ENCODE data around the gene POP4.

DNA sequence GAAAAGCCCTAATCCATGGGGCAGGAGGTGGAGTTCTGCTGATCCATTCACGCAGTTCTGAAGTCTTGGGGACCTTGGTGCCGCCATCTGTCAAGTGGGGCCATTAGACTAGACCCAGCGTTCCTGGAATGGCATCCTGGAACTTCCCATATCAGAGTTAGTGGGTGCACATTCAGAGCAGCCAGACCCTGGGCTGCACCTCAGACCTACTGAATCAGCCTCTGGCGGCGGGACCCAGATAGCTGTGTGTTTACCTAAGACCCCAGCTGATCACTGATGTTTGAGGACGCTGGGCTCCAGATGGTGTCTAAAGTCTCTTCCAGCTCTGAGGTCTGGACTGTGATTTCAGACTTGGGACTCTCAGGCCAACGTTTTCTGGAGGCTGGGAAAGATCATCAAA is 12.8 kb downstream of the POP4 start:
- TF ChIP-seq, protein P1, sequence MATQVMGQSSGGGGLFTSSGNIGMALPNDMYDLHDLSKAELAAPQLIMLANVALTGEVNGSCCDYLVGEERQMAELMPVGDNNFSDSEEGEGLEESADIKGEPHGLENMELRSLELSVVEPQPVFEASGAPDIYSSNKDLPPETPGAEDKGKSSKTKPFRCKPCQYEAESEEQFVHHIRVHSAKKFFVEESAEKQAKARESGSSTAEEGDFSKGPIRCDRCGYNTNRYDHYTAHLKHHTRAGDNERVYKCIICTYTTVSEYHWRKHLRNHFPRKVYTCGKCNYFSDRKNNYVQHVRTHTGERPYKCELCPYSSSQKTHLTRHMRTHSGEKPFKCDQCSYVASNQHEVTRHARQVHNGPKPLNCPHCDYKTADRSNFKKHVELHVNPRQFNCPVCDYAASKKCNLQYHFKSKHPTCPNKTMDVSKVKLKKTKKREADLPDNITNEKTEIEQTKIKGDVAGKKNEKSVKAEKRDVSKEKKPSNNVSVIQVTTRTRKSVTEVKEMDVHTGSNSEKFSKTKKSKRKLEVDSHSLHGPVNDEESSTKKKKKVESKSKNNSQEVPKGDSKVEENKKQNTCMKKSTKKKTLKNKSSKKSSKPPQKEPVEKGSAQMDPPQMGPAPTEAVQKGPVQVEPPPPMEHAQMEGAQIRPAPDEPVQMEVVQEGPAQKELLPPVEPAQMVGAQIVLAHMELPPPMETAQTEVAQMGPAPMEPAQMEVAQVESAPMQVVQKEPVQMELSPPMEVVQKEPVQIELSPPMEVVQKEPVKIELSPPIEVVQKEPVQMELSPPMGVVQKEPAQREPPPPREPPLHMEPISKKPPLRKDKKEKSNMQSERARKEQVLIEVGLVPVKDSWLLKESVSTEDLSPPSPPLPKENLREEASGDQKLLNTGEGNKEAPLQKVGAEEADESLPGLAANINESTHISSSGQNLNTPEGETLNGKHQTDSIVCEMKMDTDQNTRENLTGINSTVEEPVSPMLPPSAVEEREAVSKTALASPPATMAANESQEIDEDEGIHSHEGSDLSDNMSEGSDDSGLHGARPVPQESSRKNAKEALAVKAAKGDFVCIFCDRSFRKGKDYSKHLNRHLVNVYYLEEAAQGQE (IDR thresholded peaks at IDR 0.05; ENCODE audit: insufficient read depth in 1 of 2, low read depth in 2 of 2, low read length in 1 of 2), result no peak
- TF ChIP-seq, protein P2, sequence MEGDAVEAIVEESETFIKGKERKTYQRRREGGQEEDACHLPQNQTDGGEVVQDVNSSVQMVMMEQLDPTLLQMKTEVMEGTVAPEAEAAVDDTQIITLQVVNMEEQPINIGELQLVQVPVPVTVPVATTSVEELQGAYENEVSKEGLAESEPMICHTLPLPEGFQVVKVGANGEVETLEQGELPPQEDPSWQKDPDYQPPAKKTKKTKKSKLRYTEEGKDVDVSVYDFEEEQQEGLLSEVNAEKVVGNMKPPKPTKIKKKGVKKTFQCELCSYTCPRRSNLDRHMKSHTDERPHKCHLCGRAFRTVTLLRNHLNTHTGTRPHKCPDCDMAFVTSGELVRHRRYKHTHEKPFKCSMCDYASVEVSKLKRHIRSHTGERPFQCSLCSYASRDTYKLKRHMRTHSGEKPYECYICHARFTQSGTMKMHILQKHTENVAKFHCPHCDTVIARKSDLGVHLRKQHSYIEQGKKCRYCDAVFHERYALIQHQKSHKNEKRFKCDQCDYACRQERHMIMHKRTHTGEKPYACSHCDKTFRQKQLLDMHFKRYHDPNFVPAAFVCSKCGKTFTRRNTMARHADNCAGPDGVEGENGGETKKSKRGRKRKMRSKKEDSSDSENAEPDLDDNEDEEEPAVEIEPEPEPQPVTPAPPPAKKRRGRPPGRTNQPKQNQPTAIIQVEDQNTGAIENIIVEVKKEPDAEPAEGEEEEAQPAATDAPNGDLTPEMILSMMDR (IDR thresholded peaks at IDR 0.05), result no peak
- TF ChIP-seq TCF7L2 (IDR thresholded peaks at IDR 0.05; ENCODE audit: low read depth, low read length) (no peak), SIN3A (IDR thresholded peaks at IDR 0.05; ENCODE audit: borderline replicate concordance, insufficient read depth, low read depth, low read length) (no peak)

Measured in Panc1 (cell line).